ELR (cell line): ENCODE measurements around the gene ZNF17.

Source experiments
- DNase-seq: peaks from one replicate; pipeline ENCODE4 v3.0.0-alpha.2; 2015; ENCODE audit warnings: low read depth

Gene ZNF17

DNA sequence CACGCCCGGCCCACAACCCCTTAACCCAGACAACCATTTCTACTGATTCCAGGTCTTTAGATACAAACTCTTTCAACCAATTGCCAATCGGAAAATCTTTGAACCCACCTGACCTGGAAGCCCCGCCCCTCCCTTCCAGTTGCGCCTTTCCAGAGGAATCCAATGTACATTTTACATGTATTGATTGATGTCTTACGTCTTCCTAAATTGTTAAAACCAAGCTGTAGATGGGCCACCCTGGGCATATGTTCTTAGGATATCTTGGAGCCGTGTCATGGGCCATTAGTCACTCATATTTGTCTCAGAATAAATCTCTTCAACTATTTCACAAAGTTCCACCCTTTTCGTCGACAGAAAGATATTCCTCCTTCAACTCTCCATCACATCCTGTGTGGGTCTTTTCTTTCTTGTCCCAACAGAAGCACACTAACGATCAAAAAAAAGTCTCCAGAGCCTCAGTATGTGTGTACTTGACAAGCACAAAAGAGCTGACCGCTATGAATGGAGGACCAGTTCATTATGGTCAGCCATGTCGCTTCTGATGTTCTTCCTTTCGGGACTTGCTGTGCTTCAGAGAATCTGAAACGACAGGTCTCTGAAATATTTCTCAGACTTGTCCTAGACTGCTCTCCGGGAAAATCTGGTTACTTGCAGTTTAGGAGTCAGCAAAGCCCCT, 23.6 kb downstream of the ZNF17 start:
- DNase-seq = peak; percentile 47

GRCh38 chr19:57435062-57435978, 24.4 kb downstream of the ZNF17 start, which contains the start of gene ZNF749:
Gene ZNF749 (plus strand): TSS chr19:57435325. CDS start chr19:57435579, 254 bp downstream.
- peak; percentile 98 for DNase-seq

GRCh38 chr19:57436417-57436816, 25.5 kb downstream of the ZNF17 start:
- peak; percentile 8 for DNase-seq

GRCh38 chr19:57437931-57438330, 27.0 kb downstream of the ZNF17 start:
- peak; percentile 72 for DNase-seq

GRCh38 chr19:57438925-57439324, 28.0 kb downstream of the ZNF17 start:
- DNase-seq = no peak

DNA sequence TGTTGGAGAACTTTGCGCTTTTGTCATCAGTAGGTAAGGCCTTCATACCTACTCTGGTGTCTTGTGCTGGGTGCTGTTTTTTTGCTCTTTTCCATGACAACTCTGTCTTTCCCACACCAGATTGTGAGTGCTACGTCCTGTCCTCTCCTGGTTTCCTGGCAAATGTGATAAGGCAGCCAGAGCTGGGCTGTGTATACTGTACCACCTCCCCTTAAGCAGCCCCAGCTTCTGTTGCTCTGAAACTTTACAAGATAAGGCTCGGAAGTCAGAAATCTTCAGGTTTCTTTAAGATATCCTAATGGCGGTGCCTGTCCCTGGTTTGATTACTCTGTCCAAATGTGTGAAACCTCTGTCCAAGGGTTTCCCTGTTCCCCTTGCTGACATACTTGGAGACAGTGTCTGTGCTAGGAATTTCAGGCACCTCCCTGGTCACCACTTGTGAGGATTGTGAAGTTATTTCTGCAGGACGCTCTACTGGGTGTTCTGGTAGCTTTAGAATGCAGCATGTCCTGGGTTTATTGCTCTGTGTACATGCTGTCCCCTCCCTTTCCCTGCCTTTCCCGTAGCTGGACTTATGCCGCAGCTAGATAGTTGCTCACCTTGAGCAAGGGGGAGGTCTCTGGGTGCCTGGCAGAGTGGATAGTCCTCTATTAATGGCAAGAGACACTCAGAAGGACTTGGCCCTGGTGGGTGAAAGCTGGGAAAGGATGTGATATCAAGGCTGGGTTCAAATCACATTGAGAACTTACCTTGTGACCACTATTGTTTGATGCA, 31.2 kb downstream of the ZNF17 start:
- no peak for DNase-seq

- DNase-seq = no peak
These were observed 32.2 kb downstream of the ZNF17 start for GRCh38 chr19:57443121-57443696.

DNA sequence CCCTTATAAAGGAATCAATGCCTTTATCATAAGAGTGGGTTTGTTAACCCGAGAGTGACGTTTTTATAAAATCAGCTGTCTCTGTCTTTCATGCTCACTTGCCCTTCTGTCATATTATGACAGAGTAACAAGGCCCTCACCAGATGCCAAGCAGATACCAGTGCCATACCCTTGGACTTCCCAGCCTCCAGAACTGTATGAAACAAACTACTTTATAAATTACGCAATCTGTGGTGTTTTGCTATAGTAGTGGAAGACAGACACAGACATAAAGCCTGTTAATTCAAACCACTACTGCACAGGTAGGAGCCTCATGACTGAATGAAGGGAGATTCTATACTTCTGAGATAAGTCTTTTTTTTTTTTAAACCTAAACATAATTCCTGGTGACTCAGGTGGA, 41.3 kb downstream of the ZNF17 start:
- DNase-seq = no peak

- peak; percentile 77 for DNase-seq
These were observed 54.9 kb downstream of the ZNF17 start for GRCh38 chr19:57465680-57466381.

GRCh38 chr19:57466489-57466888, 55.5 kb downstream of the ZNF17 start:
- DNase-seq = no peak
